Keratinocyte (primary cell): ENCODE measurements around the gene PRPH2. TPM values are rescaled to one million over a fixed set of nuclear protein-coding genes. Genes with fewer than 3 reads are reported as not detected.

Experiments
- DNase-seq: peaks from one replicate; pipeline ENCODE4 v3.0.0-alpha.2; 2011; ENCODE audit warnings: low read depth, missing footprints, low spot score
- FAIRE-seq: peaks from 2 replicates; lab custom pipeline; 2011; peaks lifted over from hg19 to GRCh38; lab: Jason Lieb, UNC
- H2AFZ ChIP-seq: 2 replicates; pipeline ENCODE4 v1.6.0; 2012; ENCODE audit warnings: low read length, control low read depth, inconsistent platforms; ENCODE audit not compliant: control insufficient read depth
- H3K27ac ChIP-seq: 2 replicates; pipeline ENCODE4 v1.5.1; 2011; ENCODE audit warnings: low read length; ENCODE audit not compliant: control insufficient read depth, insufficient read depth
- H3K27me3 ChIP-seq: 3 replicates; pipeline ENCODE4 v1.6.0; 2011; ENCODE audit warnings: low read length; ENCODE audit not compliant: control insufficient read depth, insufficient read depth; ENCODE audit errors: extremely low read depth
- H3K36me3 ChIP-seq, 2 experiments: 2 replicates in 1 of 2; 3 replicates in 1 of 2; pipeline ENCODE4 v1.5.1; 2011; ENCODE audit warnings: low read length in 2 of 2, mild to moderate bottlenecking in 1 of 2; ENCODE audit not compliant: control insufficient read depth in 2 of 2, insufficient read depth in 2 of 2; ENCODE audit errors: extremely low read depth in 1 of 2
- H3K4me1 ChIP-seq: 3 replicates; pipeline ENCODE4 v1.5.1; 2011; ENCODE audit warnings: low read length; ENCODE audit not compliant: control insufficient read depth, insufficient read depth; ENCODE audit errors: extremely low read depth
- H3K4me2 ChIP-seq: 3 replicates; pipeline ENCODE4 v1.6.0; 2011; ENCODE audit warnings: low read depth, low read length; ENCODE audit not compliant: control insufficient read depth, insufficient read depth; ENCODE audit errors: extremely low read depth
- H3K4me3 ChIP-seq, 3 experiments: fragments of 200-600 bp in 1 of 3; sonication (generic) in 1 of 3; 2 replicates in 2 of 3; 3 replicates in 1 of 3; pipeline ENCODE4 v1.5.1; 2011 to 2016; ENCODE audit warnings: low read length in 3 of 3, mild to moderate bottlenecking in 3 of 3, control low read depth in 2 of 3, inconsistent platforms in 1 of 3, low read depth in 1 of 3, mixed read lengths in 1 of 3, mixed run types in 1 of 3, moderate library complexity in 1 of 3; ENCODE audit not compliant: control insufficient read depth in 2 of 3, insufficient read depth in 2 of 3; ENCODE audit errors: extremely low read depth in 1 of 3
- H3K79me2 ChIP-seq: 2 replicates; pipeline ENCODE4 v1.6.0; 2012; ENCODE audit warnings: low read length; ENCODE audit not compliant: control insufficient read depth, insufficient read depth
- H3K9ac ChIP-seq: 3 replicates; pipeline ENCODE4 v1.6.0; 2011; ENCODE audit warnings: low read length; ENCODE audit not compliant: control insufficient read depth, insufficient read depth; ENCODE audit errors: extremely low read depth
- H3K9me1 ChIP-seq: 3 replicates; pipeline ENCODE4 v1.6.0; 2011; ENCODE audit warnings: low read length; ENCODE audit not compliant: control insufficient read depth, insufficient read depth; ENCODE audit errors: extremely low read depth
- H3K9me3 ChIP-seq: 2 replicates; pipeline ENCODE4 v1.5.1; 2012; ENCODE audit warnings: low read depth, low read length; ENCODE audit not compliant: control insufficient read depth
- H4K20me1 ChIP-seq: 3 replicates; pipeline ENCODE4 v1.6.0; 2011; ENCODE audit warnings: low read length; ENCODE audit not compliant: control insufficient read depth, insufficient read depth; ENCODE audit errors: extremely low read depth
- EZH2 ChIP-seq: IDR thresholded peaks from one replicate; pipeline ENCODE4 v1.6.1; 2012; ENCODE audit warnings: inconsistent platforms, mild to moderate bottlenecking, low read length, moderate library complexity
- dilution Hi-C: fragments of 300-500 bp; cut with MboI; formaldehyde crosslinking; loops from one replicate; pipeline ENCODE4 v1.7.0; 2020; ENCODE audit warnings: low sequenced_read_pairs; ENCODE audit not compliant: extremely low pct_ligation_motif_present
- polyA plus RNA-seq, 5 experiments: library from polyadenylated mRNA; depleted of rRNA in 3 of 5; stranded (reverse) in 3 of 5; stranded (forward) in 1 of 5; unstranded in 1 of 5; fragments of >200 nt; gene quantifications; 1 replicate in 1 of 5; 2 replicates in 3 of 5; 3 replicates in 1 of 5; pipeline versions ENCODE4 v1.2.1 to v1.2.3, GENCODE V29; 2011 to 2012; ENCODE audit warnings: missing spikeins in 2 of 5, low read depth in 1 of 5, low replicate concordance in 1 of 5
- TF ChIP-seq, protein P1 (sequence below), 3 experiments: IDR thresholded peaks in 1 of 3; conservative IDR thresholded peaks in 1 of 3; optimal IDR thresholded peaks in 1 of 3; 2 replicates in 2 of 3; 3 replicates in 1 of 3; pipeline versions ENCODE3 to v1.5.1; 2011; ENCODE audit warnings: low read length in 3 of 3, mild to moderate bottlenecking in 3 of 3, moderate library complexity in 2 of 3, control low read depth in 1 of 3, inconsistent platforms in 1 of 3; ENCODE audit not compliant: insufficient read depth in 2 of 3; ENCODE audit errors: extremely low read depth in 1 of 3

Gene PRPH2
- polyA plus RNA-seq, 1 donor (not counting 4 experiments of a cell fraction or from before 2014, with no cell fraction given), result 0.01 TPM

DNA sequence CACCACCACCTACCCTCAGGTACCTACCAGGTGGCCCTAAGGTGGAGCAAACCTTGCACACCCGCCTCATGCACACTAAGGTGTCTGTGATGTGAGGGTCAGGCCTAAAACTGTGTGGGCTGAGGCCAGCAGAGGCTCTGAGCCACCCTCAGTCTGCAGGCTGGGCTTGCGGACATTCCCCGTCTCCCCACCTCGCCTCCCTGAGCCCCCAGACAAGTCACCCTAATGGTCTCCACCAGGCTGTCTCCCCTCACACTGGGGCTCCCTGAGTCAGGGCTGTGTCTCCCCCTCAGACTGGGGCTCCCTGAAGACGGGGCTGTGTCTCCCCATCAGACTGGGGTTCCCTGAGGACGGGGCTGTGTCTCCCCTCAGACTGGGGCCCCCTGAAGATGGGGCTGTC, 12.5 kb downstream of the PRPH2 start:
- no peak for TF ChIP-seq EZH2
- TF ChIP-seq, protein P1, sequence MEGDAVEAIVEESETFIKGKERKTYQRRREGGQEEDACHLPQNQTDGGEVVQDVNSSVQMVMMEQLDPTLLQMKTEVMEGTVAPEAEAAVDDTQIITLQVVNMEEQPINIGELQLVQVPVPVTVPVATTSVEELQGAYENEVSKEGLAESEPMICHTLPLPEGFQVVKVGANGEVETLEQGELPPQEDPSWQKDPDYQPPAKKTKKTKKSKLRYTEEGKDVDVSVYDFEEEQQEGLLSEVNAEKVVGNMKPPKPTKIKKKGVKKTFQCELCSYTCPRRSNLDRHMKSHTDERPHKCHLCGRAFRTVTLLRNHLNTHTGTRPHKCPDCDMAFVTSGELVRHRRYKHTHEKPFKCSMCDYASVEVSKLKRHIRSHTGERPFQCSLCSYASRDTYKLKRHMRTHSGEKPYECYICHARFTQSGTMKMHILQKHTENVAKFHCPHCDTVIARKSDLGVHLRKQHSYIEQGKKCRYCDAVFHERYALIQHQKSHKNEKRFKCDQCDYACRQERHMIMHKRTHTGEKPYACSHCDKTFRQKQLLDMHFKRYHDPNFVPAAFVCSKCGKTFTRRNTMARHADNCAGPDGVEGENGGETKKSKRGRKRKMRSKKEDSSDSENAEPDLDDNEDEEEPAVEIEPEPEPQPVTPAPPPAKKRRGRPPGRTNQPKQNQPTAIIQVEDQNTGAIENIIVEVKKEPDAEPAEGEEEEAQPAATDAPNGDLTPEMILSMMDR (optimal IDR thresholded peaks at IDR 0.05 in 1 of 3, IDR thresholded peaks at IDR 0.05 in 1 of 3, conservative IDR thresholded peaks at IDR 0.05 in 1 of 3; ENCODE audit: extremely low read depth in 1 of 3, insufficient read depth in 2 of 3, low read length in 3 of 3), result no peak
- DNase-seq (no peak), FAIRE-seq (no peak)
- no peak overlapping the region for H2AFZ ChIP-seq
- no peaks in the 10 kb centered on the region for H3K9me1 ChIP-seq
- no peaks in the 10 kb centered on the region for H4K20me1 ChIP-seq
- no peak overlapping the region for H3K27ac ChIP-seq
- H3K79me2 ChIP-seq, result no peaks in the 10 kb centered on the region
- H3K4me1 ChIP-seq, result peaks cover 12% of the 10 kb centered on the region
- H3K27me3 ChIP-seq, result no peaks in the 10 kb centered on the region
- no peak overlapping the region for H3K9ac ChIP-seq
- H3K9me3 ChIP-seq, result peaks cover 2% of the 10 kb centered on the region
- H3K36me3 ChIP-seq, result no peaks in the 10 kb centered on the region
- no peak overlapping the region for H3K4me2 ChIP-seq
- H3K4me3 ChIP-seq, result no peak overlapping the region
- dilution Hi-C loops, result no loop called here

DNA sequence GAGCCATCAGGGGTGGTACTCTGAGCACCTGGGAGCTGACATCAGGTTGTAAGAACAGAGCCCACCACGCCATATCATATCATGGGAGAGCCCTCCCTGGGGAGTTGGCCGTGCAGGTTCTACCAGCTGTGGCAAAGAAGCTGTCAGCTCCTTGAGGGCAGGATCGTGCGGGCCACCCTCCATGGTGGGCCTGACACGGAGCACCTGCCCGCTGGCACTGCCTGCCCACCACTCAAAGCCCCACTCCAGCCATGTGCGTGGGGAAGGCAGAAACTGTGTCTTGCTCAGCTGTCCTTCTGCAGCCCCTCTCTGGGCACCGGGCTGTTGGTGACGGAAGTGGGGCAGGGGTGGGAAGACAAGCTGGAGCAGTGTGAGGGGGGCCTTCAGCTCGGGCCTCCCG, 14.3 kb downstream of the PRPH2 start:
- TF ChIP-seq EZH2, result no peak
- TF ChIP-seq, protein P1 (optimal IDR thresholded peaks at IDR 0.05 in 1 of 3, IDR thresholded peaks at IDR 0.05 in 1 of 3, conservative IDR thresholded peaks at IDR 0.05 in 1 of 3; ENCODE audit: extremely low read depth in 1 of 3, insufficient read depth in 2 of 3, low read length in 3 of 3), result no peak
- H3K4me3 ChIP-seq, result no peak overlapping the region
- dilution Hi-C loops, result no loop called here
- H3K27ac ChIP-seq, result no peak overlapping the region
- H3K9me3 ChIP-seq, result peaks cover 2% of the 10 kb centered on the region
- no peak overlapping the region for H3K9ac ChIP-seq
- no peak overlapping the region for H3K4me2 ChIP-seq
- no peaks in the 10 kb centered on the region for H3K79me2 ChIP-seq
- H4K20me1 ChIP-seq, result no peaks in the 10 kb centered on the region
- no peak for DNase-seq
- no peaks in the 10 kb centered on the region for H3K27me3 ChIP-seq
- no peak for FAIRE-seq
- H3K9me1 ChIP-seq, result no peaks in the 10 kb centered on the region
- no peak overlapping the region for H2AFZ ChIP-seq
- peaks cover 7% of the 10 kb centered on the region for H3K4me1 ChIP-seq
- H3K36me3 ChIP-seq, result no peaks in the 10 kb centered on the region
